AG09309 (cell line): Measurements from ENCODE around the gene LINGO1.

ENCODE experiments used
- DNase-seq: peaks from one replicate; pipeline ENCODE4 v3.0.0-alpha.2; 2010; ENCODE audit warnings: low read depth
- H3K4me3 ChIP-seq: 2 replicates; pipeline ENCODE4 v1.5.1; 2011; ENCODE audit warnings: mild to moderate bottlenecking, low read depth, low read length, moderate library complexity; ENCODE audit not compliant: control insufficient read depth
- TF ChIP-seq, protein P1 (sequence below): IDR thresholded peaks from 2 replicates; pipeline ENCODE4 v1.5.1; 2011; ENCODE audit warnings: mild to moderate bottlenecking, low read depth, low read length, inconsistent platforms; ENCODE audit not compliant: insufficient read depth, control insufficient read depth; ENCODE audit errors: missing control alignments

Gene LINGO1

DNA sequence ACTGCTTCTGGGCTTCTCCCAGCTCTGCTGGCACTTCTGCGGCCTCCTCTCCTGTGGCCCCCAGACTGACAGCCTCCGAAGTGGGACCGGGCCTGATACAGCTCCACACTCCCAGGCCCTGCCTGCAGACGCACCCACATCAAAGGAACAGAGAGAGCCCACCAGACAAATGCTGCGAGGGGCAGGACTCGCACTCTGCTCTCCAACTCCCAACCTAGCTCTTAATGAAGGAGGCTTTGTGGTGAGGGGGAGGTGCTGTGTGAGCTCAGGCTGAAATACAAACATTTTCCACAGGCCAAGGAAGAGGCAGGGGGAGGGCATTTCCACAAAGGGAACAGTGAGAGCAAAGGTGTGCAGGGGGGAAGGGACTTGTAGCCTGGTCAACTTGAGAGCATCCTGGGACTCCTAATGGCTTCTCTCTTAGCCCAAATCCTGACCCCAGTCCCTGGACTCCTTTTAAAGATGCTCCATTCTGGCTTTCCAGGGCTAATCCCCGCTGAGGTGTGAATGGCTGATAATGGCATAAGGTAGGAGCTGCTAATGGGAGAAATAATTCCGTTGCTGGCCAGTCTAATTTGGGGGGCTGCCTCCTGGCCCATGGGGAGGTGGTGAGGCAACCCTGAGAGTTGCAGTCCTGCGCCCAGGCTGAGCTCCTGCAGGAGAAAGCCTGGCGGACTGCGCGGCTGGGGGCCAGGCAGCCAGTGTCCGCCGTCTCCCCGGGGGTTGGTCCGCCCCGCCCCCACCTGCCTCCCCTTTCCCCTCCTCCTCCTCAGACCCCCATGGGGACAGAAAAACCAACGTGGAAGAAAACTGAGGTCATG is 9.6 kb downstream of the LINGO1 start:
- TF ChIP-seq, protein P1, sequence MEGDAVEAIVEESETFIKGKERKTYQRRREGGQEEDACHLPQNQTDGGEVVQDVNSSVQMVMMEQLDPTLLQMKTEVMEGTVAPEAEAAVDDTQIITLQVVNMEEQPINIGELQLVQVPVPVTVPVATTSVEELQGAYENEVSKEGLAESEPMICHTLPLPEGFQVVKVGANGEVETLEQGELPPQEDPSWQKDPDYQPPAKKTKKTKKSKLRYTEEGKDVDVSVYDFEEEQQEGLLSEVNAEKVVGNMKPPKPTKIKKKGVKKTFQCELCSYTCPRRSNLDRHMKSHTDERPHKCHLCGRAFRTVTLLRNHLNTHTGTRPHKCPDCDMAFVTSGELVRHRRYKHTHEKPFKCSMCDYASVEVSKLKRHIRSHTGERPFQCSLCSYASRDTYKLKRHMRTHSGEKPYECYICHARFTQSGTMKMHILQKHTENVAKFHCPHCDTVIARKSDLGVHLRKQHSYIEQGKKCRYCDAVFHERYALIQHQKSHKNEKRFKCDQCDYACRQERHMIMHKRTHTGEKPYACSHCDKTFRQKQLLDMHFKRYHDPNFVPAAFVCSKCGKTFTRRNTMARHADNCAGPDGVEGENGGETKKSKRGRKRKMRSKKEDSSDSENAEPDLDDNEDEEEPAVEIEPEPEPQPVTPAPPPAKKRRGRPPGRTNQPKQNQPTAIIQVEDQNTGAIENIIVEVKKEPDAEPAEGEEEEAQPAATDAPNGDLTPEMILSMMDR, result no peak
- H3K4me3 ChIP-seq, result no peak overlapping the region
- no peak for DNase-seq

DNA sequence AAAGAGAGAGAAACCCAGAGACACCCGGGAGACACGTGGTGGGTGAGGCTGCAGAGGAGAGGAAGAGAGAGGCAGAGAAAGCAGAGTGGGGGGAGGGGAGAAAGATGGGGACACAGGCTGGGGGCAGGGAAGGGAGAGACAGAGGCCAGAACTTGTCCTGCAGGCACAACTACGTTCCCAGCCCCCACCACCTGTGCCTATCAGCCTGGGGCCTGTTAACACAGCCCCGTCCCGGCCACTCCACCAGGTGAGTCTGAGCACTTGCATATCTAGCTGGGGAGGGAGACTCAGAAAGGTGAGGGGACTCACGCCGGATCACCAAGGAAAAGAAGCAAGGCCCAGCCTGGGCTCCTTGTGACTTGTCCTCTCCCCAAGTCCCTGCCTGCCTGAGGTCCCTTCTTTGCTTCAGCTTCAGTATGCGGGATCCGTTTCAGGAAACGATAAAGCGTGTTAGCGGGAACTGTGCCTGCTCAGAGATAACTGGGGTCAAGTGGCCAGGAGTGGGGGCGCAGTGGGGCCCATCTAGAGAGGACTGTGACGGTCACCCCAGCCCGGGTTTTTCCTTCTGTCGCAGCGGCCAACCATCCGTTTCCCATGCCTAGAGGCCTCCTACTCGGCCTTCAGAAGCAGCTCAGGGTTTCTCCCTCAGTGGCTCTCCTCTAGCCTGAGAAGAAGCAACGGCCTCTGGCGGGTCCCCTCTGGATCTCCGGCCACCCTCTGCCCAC is 10.3 kb downstream of the LINGO1 start:
- H3K4me3 ChIP-seq, result no peak overlapping the region
- TF ChIP-seq, protein P1, result no peak
- no peak for DNase-seq

DNA sequence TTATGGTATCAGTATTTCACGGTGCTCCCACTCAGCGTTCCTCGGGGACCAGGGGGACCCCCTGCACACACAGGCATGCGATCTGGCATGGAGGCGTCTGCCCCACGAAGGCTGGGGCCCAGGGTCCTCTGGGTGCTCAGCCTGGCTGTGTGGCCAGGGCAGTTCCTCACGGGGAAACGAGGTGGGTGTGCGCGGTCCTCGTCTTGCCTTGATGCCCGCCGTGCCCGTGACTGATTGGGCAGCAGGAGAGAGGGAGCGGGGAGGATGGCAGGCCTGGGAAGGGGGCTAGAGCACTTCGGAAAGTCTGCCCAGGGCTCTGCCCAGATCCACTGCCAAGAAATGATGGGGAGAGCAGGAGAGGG is 10.9 kb downstream of the LINGO1 start:
- TF ChIP-seq, protein P1, result no peak
- no peak for DNase-seq
- H3K4me3 ChIP-seq, result no peak overlapping the region

DNA sequence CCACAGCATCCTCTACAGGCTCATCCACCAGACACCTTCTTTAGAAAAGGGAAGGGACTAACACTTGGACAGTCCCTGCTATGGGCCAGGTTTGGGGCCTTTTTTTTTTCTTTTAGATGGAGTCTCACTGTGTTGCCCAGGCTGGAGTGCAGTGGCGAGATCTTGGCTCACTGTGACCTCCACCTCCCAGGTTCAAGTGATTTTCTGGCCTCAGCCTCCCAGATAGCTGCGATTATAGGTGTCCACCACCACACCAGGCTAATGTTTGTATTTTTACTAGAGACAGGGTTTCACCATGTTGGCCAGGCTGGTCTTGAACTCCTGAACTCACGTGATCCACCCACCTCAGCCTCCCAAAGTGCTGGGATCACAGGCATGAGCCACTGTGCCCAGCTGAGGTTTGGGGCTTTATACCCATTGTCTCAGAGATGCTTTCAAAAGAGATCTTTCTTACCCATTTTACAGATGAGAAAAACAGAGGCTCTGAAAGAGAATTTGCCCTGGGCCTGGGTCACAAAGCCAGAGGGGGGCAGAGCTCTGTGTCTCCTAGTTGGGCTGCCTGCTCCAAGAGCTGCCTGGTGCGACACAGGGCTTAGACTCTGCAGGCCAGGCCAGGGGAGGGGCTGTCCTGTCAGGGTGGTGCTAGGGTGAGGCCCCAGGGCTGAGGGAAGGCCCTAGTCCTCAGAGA is 11.6 kb downstream of the LINGO1 start:
- TF ChIP-seq, protein P1, result no peak
- no peak for DNase-seq
- no peak overlapping the region for H3K4me3 ChIP-seq

DNA sequence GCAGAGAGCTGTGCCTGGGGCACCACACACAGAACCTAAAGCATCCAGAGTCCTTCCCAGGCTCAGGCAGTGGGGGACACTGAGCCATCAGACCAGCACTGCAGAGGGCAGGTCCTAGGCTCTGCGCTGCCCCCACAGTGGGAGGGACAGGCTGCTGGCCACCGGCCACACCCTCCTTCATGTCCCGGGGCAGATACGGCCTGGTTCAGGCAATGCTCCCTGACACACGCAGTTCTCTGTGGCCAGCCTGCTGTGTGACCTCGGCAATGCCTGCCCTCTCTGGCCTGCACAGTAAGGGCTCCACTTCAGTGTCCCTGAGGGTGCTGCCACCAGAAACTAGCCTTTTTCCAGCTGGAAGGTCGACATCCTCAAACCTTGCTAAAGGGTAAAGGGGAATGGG is 12.4 kb downstream of the LINGO1 start:
- TF ChIP-seq, protein P1, result no peak

DNA sequence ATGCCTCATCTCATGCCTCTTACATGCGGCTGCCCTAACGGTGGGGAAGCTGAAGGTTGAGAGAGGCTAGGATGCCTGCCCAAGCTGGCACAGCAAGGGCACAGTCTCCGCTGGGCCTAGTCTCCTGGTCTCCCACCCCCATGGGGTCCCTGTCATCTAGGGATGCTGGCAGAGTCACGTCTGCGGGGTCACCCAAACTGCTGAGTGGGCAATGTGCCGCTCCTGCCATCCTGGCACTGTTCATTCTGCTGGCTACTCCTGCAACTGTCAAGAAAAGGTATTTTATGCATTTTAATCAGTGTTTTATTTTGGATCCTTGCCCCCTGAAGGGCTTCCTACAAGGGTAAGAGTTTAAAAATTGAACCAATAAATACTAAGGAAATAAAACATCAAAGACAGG is 12.8 kb downstream of the LINGO1 start:
- no peak for DNase-seq
- TF ChIP-seq, protein P1, result no peak
- no peak overlapping the region for H3K4me3 ChIP-seq

More for the DNA sequence above, 12.4 kb downstream of the LINGO1 start:
- DNase-seq, result no peak
- H3K4me3 ChIP-seq, result no peak overlapping the region
